Tibial nerve (tissue), 4 donors: ENCODE measurements around the gene NCS1. TPM values are rescaled to one million over a fixed set of nuclear protein-coding genes. Genes with fewer than 3 reads are reported as not detected.

ENCODE experiments used
- DNase-seq, 2 donors: peaks; one replicate each; pipeline ENCODE4 v3.0.0-alpha.2; 2019; ENCODE audit warnings: low spot score in 2 of 2
- H3K27ac ChIP-seq, 4 donors: fragments of 200-600 bp; sonication (generic) in 3 of 4; one replicate each; pipeline ENCODE4 v1.5.1; 2017 to 2019; ENCODE audit warnings: mild to moderate bottlenecking in 1 of 4
- H3K27me3 ChIP-seq, 2 donors: fragments of 200-600 bp; sonication (generic) in 1 of 2; one replicate each; pipeline versions ENCODE4 v1.5.1 to v1.6.0; 2017 to 2019
- H3K36me3 ChIP-seq, 3 donors: fragments of 200-600 bp; sonication (generic); one replicate each; pipeline ENCODE4 v1.5.1; 2018 to 2019
- H3K4me1 ChIP-seq, 4 donors: fragments of 200-600 bp; sonication (generic) in 3 of 4; one replicate each; pipeline ENCODE4 v1.5.1; 2017 to 2019
- H3K4me3 ChIP-seq, 4 donors: fragments of 200-600 bp; sonication (generic) in 3 of 4; one replicate each; pipeline ENCODE4 v1.5.1; 2017 to 2019; ENCODE audit warnings: mild to moderate bottlenecking in 1 of 4, moderate library complexity in 1 of 4
- H3K9me3 ChIP-seq, 4 donors: fragments of 200-600 bp; sonication (generic) in 3 of 4; one replicate each; pipeline ENCODE4 v1.5.1; 2017 to 2019
- EP300 ChIP-seq, 2 donors: sonication (generic); formaldehyde crosslinking; IDR thresholded peaks; one replicate each; pipeline ENCODE4 v1.6.1; 2017; ENCODE audit warnings: antibody characterized with exemption in 2 of 2, mild to moderate bottlenecking in 1 of 2
- POLR2A ChIP-seq, 2 donors: fragments of 450-650 bp; IDR thresholded peaks; one replicate each; pipeline ENCODE4 v1.6.1; 2017; ENCODE audit warnings: antibody characterized with exemption in 2 of 2, mild to moderate bottlenecking in 2 of 2, moderate library complexity in 2 of 2
- WGBS, 2 donors: methylation state at CpG; one replicate each; pipeline ENCODE4 v1.1.5; 2018; 5-methylcytosine and 5-hydroxymethylcytosine counted together
- total RNA-seq, 4 donors: library from RNA; depleted of rRNA; stranded (reverse); fragments of >200 nt; gene quantifications; one replicate each; pipeline ENCODE4 v1.1.0, GENCODE V29; 2016
- TF ChIP-seq, protein P1 (sequence below), 5 experiments: fragments of 200-600 bp in 3 of 5; fragments of 450-650 bp in 2 of 5; sonication (generic) in 3 of 5; IDR thresholded peaks; one replicate each; pipeline ENCODE4 v1.5.1; 2016 to 2019; ENCODE audit warnings: antibody characterized with exemption in 5 of 5, mild to moderate bottlenecking in 3 of 5, moderate library complexity in 2 of 5

Gene NCS1
- total RNA-seq, 4 donors from 2014 or later = 5.7 to 10.7 (median 9.7) TPM

DNA sequence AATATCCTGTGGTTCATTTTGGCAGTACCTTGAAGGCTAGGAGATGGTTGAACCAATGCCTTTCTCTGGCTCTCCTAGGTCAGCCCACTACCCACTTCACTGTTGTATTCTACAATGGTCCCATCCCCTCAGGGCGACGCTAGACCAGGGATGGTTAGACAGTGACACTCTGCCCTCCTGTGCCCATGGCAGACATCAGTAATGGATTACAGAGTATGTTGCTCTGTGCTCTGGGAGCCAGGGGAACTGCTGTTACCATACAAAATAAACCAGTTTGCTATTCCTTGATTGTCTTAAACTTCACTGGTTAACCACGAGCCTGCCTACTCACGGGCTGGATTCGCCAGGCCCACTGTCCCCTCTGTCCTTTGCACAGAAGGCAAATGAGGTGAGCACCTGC, 33.7 kb downstream of the NCS1 start:
- H3K4me3 ChIP-seq = no peak overlapping the region
- 87 to 89% methylated on average over 5 of the region's 5 CpGs for whole genome bisulfite sequencing, 2 donors
- H3K4me1 ChIP-seq = peaks cover 0 to 8% (median 0%) of the 10 kb centered on the region in 4 donors
- TF ChIP-seq POLR2A (IDR thresholded peaks at IDR 0.05) (no peak), EP300 (IDR thresholded peaks at IDR 0.05) (no peak)
- TF ChIP-seq, protein P1, sequence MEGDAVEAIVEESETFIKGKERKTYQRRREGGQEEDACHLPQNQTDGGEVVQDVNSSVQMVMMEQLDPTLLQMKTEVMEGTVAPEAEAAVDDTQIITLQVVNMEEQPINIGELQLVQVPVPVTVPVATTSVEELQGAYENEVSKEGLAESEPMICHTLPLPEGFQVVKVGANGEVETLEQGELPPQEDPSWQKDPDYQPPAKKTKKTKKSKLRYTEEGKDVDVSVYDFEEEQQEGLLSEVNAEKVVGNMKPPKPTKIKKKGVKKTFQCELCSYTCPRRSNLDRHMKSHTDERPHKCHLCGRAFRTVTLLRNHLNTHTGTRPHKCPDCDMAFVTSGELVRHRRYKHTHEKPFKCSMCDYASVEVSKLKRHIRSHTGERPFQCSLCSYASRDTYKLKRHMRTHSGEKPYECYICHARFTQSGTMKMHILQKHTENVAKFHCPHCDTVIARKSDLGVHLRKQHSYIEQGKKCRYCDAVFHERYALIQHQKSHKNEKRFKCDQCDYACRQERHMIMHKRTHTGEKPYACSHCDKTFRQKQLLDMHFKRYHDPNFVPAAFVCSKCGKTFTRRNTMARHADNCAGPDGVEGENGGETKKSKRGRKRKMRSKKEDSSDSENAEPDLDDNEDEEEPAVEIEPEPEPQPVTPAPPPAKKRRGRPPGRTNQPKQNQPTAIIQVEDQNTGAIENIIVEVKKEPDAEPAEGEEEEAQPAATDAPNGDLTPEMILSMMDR (IDR thresholded peaks at IDR 0.05) = no peak
- no peak for DNase-seq
- H3K27me3 ChIP-seq = no peaks in the 10 kb centered on the region
- H3K27ac ChIP-seq = no peak overlapping the region
- H3K36me3 ChIP-seq = no peaks in the 10 kb centered on the region
- no peaks in the 10 kb centered on the region for H3K9me3 ChIP-seq

DNA sequence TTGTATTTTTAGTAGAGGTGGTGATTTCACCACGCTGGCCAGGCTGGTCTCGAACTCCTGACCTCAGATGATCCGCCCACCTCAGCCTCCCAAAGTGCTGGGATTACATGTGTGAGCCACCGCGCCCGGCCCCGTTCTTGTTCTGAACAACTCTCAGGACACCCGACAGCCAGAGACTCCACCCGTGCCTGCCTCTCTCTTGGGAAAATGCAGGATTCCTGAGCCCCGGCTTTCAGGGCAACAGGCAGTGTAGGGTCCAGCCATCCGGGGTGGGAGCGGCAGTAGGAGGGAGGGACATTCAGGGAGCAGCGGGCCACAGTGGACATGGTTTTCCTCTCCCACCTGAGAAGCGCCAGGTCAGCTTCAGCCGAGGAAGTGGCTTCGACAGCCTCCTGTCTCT, 34.4 kb downstream of the NCS1 start:
- TF ChIP-seq POLR2A (IDR thresholded peaks at IDR 0.05) (no peak), EP300 (IDR thresholded peaks at IDR 0.05) (no peak)
- TF ChIP-seq, protein P1 (IDR thresholded peaks at IDR 0.05) = no peak
- H3K27ac ChIP-seq = no peak overlapping the region
- H3K4me1 ChIP-seq = peaks cover 0 to 7% (median 0%) of the 10 kb centered on the region in 4 donors

DNA sequence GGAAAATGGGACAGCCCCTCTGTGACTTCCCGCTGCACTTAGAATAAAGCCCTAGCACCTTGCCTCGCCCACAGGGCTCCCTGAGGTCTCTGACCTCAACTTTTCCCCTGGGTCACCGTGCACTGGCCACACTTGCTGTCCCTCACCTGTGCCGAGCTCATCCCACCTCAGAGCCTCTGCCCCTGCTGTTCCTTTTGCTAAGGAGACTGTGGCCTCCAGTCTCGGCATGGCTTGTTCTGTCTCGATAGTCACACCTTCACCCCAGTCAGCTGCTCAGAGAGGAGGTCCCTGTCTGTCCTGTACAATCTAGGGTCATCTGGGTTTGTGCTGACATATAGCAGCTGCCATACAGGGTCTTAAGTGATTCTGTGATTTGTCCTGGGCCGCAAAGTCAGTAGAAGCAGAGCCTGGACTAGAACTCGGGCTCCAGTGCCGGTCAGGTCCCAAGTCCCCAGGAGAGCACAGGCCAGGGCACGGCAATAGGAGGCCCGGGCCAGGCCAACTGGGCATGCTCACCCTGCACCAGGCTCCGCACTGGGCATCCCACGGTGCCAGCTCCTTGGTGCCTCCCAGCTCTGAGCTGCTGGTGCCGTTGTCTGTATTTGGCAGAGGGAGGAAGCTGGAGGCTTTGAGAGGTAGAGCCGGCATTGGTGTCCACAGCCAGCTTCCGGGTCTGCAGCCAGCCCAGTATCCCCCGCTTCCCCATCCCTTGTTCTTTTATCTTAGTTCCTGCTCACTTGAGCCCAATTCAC, 35.2 kb downstream of the NCS1 start:
- H3K27ac ChIP-seq = no peak overlapping the region
- H3K9me3 ChIP-seq = no peaks in the 10 kb centered on the region
- TF ChIP-seq POLR2A (IDR thresholded peaks at IDR 0.05) (no peak), EP300 (IDR thresholded peaks at IDR 0.05) (no peak)
- TF ChIP-seq, protein P1 (IDR thresholded peaks at IDR 0.05) = no peak
- DNase-seq = no peak
- 82 to 83% methylated on average over 15 to 17 of the region's 17 CpGs for WGBS, 2 donors
- H3K36me3 ChIP-seq = no peaks in the 10 kb centered on the region
- no peak overlapping the region for H3K4me3 ChIP-seq
- no peaks in the 10 kb centered on the region for H3K27me3 ChIP-seq
- peaks cover 0 to 7% (median 0%) of the 10 kb centered on the region in 4 donors for H3K4me1 ChIP-seq

More for the DNA sequence above, 34.4 kb downstream of the NCS1 start:
- no peaks in the 10 kb centered on the region for H3K27me3 ChIP-seq
- no peaks in the 10 kb centered on the region for H3K9me3 ChIP-seq
- DNase-seq = no peak
- no peaks in the 10 kb centered on the region for H3K36me3 ChIP-seq
- WGBS, 2 donors = 82 to 94% methylated on average over 16 of the region's 16 CpGs
- no peak overlapping the region for H3K4me3 ChIP-seq

DNA sequence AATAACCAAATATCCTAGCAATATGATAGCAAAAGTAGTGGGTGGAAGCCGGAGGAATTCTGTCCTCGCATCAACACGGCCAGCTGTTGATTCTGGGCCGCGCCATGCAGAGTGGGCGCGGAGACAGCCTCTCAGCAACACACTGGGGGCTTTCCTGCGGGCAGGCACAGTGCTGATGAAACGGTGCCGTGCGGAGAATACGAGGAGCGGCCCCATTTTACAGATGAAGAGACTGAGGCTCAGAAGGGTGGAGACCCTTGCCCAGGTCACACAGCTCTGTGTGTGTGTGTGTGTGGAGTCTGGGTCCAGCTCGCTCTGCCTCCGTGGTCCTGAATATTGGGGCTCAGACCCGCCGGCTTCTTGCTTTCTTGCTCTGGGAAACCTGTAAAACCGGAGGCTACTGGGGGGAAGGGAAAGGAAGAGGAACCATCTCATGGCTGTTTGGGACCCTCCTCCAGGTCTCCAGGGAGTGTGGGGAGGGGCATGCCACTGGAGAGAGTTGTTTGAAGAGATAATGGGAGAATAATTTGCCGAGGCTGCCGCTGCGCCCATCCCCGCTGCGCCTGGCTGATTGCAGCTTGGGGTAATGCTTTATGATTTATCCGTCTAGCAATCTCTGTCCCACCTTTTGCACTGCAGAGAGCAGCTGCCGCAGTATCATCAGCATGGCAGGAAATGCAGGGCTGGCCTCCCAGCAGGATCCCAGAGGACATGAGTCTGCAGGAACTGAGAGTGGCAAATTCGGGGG, 36.6 kb downstream of the NCS1 start:
- 65 to 76% methylated on average over 24 to 26 of the region's 26 CpGs for WGBS, 2 donors
- Histone ChIP-seq H3K9me3 (no peaks in the 10 kb centered on the region), H3K27me3 (no peaks in the 10 kb centered on the region), H3K27ac (no peak overlapping the region), H3K4me3 (no peak overlapping the region), H3K36me3 (no peaks in the 10 kb centered on the region), H3K4me1 (peaks cover 0 to 7% (median 0%) of the 10 kb centered on the region in 4 donors)
- no peak for TF ChIP-seq EP300 (IDR thresholded peaks at IDR 0.05)
- no peak for TF ChIP-seq POLR2A (IDR thresholded peaks at IDR 0.05)
- TF ChIP-seq, protein P1 (IDR thresholded peaks at IDR 0.05) = no peak
- no peak for DNase-seq

DNA sequence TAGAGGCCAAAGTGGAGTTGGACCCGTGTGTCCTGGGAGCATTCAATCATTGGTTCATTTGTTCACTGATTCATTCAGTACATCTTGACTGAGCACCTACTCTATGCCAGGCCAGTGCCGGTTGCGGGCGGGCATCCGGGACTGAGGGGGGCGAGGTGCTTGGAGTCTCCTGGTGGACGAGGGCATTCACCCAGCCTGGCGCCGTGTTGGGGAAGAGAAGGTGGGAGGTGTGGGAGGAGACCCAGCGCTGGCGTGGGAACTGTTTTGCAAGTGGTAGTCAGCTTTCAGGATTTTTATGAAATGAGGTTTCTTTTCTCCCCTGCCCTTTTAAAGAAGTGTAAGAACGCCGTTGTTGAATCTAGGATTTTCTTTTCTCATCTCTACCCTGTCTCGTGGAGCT, 37.2 kb downstream of the NCS1 start:
- H3K4me3 ChIP-seq = no peak overlapping the region
- WGBS, 2 donors = 57 to 61% methylated on average over 14 of the region's 14 CpGs
- no peaks in the 10 kb centered on the region for H3K9me3 ChIP-seq
- no peaks in the 10 kb centered on the region for H3K27me3 ChIP-seq
- no peak for TF ChIP-seq EP300 (IDR thresholded peaks at IDR 0.05)
- TF ChIP-seq, protein P1 (IDR thresholded peaks at IDR 0.05) = no peak
- no peak for TF ChIP-seq POLR2A (IDR thresholded peaks at IDR 0.05)
- DNase-seq = no peak
- no peak overlapping the region for H3K27ac ChIP-seq
- H3K36me3 ChIP-seq = no peaks in the 10 kb centered on the region
- peaks cover 0 to 7% (median 0%) of the 10 kb centered on the region in 4 donors for H3K4me1 ChIP-seq
